Dermis blood vessel endothelial cell (primary cell): ENCODE data around the gene PHF21A. TPM values are rescaled to one million over a fixed set of nuclear protein-coding genes. Genes with fewer than 3 reads are reported as not detected.
"Not testable (repeated sequence)": the region's sequence is repeated elsewhere in the genome, so short reads cannot be mapped to it uniquely, and the experiment has no call there.

Experiments
- DNase-seq: peaks from one replicate; pipeline ENCODE4 v3.0.0; 2010
- total RNA-seq: library from RNA; depleted of rRNA; stranded (reverse); fragments of >200 nt; gene quantifications from 2 replicates; pipeline ENCODE4 v1.2.3, GENCODE V29; 2014

The PHF21A gene
- total RNA-seq, 1 donor from 2014 or later = 6.3 TPM

DNA sequence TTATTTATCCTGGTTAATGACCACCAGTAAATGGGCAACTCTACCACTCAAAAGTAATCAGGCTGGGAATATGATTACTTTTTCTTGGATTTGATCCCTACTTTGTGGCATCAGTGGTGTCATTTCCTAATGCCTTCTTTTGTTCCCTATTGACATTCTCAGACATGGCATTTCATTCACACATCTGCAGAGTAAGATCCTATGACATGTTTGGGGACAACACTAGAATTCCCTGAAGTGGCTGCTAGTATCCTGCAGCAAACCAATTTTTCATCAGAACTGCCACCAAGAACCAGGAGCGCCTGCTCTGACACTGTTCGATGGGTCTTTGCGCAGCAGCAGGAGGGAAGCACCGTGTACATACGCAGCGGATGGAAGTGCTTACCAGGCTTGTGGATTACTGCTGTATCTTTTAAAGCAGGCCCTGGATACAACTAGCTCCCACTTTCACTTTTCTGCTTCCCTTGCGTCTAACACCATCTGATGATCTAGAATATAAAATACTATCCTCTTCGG, 101.1 kb downstream of the PHF21A start:
- no peak for DNase-seq

GRCh38 chr11:46018651-46019050, 102.6 kb downstream of the PHF21A start:
- DNase-seq = no peak

GRCh38 chr11:46017341-46017740, 103.9 kb downstream of the PHF21A start:
- no peak for DNase-seq

DNA sequence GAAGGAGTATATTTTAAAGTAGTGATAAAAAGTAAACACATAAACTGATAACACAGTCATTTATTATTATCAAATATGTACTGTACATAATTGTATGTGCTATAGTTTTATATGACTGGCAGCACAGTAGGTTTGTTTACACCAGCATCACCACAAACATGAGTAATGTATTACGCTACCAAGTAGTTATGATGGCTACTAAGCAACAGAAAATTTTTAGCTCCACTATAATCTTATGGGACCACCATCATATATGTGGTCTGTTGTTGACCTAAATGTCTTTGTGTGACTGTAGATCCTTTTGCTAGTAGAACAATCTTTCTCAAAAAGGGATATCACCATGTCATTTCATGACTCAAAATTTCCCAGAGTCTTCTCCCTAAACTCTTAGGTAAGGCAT, 105.3 kb downstream of the PHF21A start:
- DNase-seq = no peak

- not testable (repeated sequence) for DNase-seq
Measured at GRCh38 chr11:46014168-46014567, 107.1 kb downstream of the PHF21A start.

GRCh38 chr11:46012185-46012584, 109.1 kb downstream of the PHF21A start:
- DNase-seq = no peak

- DNase-seq = no peak
Measured at GRCh38 chr11:46010100-46010499, 111.2 kb downstream of the PHF21A start.

DNA sequence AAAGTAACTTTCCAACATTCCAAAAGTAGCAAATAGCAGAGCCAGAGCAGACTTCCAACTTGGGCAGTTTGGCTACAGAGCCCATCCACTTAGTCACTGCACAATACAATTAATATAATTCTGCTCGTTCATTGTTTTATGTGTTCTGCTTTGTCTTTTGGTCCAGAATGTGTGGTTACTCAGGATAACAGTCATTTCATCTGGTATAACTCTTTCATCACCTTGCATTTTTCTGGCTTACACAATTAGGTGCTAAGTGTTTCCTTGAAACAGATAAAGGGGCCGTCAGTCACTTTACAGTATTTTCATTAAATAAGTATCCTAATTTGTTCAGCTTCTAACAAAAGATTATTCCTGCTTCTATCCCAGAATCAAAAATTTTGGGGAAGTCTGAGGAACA, 111.6 kb downstream of the PHF21A start:
- no peak for DNase-seq

- DNase-seq = peak; percentile 86
Measured at GRCh38 chr11:46006418-46007070, 114.7 kb downstream of the PHF21A start.

DNA sequence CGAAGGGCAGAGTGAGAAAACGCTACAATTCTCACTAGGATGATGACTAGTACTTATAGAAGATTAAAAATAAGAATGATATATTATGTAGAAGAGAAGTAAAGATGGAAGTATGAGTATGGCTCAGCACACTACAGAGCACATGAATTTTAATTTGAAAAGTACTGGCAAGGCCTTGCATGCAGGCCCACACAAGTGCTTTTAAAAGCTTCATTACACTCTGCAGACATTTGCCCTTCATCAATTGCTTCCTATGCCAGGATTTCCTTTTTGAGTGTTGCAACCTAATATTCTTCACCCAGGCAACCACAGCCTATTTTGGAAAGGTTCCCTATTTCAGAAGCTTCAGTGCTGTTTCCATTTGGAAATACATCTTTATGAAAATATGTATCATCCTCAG, 117.7 kb downstream of the PHF21A start:
- DNase-seq = peak; percentile 35

DNA sequence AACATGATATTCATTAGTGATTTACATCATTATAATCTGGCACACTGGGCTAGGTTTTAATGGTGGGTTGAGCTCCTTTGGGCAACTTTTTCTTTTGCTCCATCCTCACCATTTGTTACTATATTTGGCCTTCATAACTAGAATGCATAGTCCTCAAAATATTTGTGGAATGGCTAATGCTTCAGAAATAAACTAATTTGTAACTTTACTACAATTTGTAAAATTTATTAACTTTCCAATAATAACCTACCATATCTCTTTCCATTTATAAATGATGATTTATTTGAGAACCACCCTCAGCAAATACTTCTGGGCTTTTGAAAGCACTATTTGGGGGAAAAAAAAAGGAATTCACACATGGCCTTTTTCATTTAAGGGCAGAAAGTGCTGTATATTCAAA, 119.1 kb downstream of the PHF21A start:
- no peak for DNase-seq

DNA sequence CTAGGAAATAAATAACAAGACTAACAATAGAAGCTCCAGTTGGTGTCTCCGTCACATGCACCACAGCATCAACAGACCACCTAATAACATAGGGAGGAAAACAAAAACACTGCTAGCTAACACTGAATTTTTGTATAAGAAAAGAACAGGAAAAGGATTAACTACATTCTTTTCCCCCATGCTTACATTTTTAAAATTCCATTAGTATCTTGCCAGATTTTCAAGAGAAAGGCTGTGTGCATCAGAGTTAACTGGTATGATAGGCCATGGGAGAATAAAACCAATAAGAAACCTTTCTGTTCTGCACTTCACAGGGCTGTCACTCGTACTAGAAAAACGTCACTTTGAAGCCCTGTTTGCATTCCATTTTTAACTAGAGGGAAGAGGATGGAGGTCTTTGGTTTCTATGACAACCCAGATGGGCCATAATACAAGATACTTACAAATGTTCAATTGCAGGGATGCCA, 119.8 kb downstream of the PHF21A start:
- DNase-seq = peak; percentile 56

- no peak for DNase-seq
Measured at GRCh38 chr11:45997599-45997998, 123.7 kb downstream of the PHF21A start.

DNA sequence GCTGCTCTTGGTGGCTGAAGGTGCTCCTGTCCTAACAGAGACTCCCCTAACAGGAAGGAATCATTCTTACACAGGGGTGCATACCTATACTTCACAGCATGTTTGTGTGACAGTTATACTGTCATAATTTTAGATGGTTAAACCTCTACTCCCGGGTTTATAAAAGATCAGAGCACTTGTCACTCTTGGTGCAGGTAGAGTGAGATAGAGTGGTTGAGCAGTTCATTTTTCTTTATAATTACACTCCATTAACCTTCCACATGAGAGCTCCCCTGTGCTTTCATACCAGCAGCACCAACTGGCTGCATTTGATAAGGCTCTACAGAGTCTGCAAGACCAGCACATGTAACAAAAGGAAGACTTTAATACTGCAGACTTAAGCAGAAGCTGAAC, 125.9 kb downstream of the PHF21A start:
- DNase-seq = no peak

GRCh38 chr11:45994371-45995341, 126.6 kb downstream of the PHF21A start:
- DNase-seq = no peak

GRCh38 chr11:45993531-45994001, 127.7 kb downstream of the PHF21A start:
- no peak for DNase-seq

DNA sequence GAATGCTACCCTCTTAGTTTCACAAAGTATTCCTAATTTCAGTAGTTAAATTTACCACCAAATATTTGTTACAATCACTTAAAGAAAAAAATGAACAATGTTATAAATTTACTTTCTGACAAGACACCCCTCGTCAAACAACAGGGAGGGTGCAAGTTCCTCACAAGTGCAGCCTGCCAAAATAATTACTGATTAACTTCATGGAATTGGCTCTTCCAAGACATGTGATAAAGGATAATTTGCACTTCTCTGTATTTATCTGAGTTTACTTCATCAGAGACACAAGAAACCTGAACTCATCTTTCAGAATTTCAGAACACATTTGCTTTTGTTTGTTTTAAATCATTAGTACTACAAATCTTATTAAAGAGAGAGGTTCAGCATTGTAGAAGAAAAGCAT, 132.3 kb downstream of the PHF21A start:
- DNase-seq = no peak

- no peak for DNase-seq
Measured at GRCh38 chr11:45985212-45985611, 136.0 kb downstream of the PHF21A start.

- no peak for DNase-seq
Measured at GRCh38 chr11:45984192-45984591, 137.1 kb downstream of the PHF21A start.

- no peak for DNase-seq
Measured at GRCh38 chr11:45983471-45983845, 137.8 kb downstream of the PHF21A start.

DNA sequence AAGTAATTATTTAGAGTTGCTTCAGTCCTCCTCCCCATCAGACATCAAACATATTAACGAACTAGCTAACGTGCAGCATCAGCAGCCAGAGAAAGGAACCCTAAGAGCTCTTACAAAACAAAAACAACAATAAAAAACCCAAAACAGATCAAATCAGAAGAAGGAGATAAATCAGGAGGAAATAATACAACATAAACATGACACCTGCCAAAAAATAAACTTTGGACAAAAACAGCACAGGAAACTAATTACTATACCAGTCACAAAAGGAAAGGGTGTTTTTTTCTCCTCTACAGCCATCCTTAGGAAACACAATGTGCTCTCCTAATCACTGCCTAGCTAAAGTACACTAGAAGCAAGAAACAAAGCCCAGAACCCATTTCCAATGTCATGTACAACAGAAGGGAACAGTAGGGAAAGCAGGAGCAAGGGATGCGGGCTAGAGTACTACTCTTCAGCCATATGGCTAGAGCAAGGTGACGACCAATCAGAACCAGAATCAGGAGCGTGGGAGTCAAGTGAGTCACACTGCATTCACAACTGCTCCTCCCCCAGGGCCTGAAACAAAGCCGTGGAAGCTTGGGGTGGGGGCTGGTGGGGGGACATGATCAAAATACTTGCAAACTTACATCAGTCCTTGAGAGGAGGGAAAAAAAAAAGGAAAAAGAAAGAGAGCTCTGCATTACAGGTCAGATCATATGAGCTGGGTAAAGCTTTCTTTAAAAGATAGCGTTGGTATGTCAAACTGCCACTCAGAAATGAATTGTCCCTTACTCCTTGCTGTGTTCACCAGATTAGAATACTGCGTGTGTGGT, 138.4 kb downstream of the PHF21A start:
- peak; percentile 83 for DNase-seq

GRCh38 chr11:45981826-45982225, 139.4 kb downstream of the PHF21A start:
- not testable (repeated sequence) for DNase-seq

- no peak for DNase-seq
Measured at GRCh38 chr11:45974806-45975205, 146.4 kb downstream of the PHF21A start.
